GM10248 (cell line): ENCODE results near the gene TSEN15.
"Not testable (repeated sequence)": the region's sequence is repeated elsewhere in the genome, so short reads cannot be mapped to it uniquely, and the experiment has no call there.

ENCODE experiments used
- CTCF ChIA-PET: fragments of 300-600 bp; sonication (Branson Sonifier 250); formaldehyde crosslinking; extraction: SDS; loops from one replicate; lab custom pipeline; 2021; ENCODE audit warnings: antibody characterized with exemption; lab: Yijun Ruan, JAX
- POLR2A ChIA-PET: fragments of 350-650 bp; sonication (Branson Sonifier 250); formaldehyde crosslinking; extraction: SDS; loops from one replicate; lab custom pipeline; 2020; ENCODE audit warnings: antibody characterized with exemption; lab: Yijun Ruan, JAX
- DNase-seq: peaks from one replicate; pipeline ENCODE4 v3.0.0; 2012; ENCODE audit errors: extremely low spot score
- TF ChIP-seq, protein P1 (sequence below): IDR thresholded peaks from 2 replicates; pipeline ENCODE4 v1.5.1; 2012; ENCODE audit warnings: mild to moderate bottlenecking, low read depth; ENCODE audit errors: extremely low read depth, missing control alignments, control extremely low read depth

The TSEN15 gene

DNA sequence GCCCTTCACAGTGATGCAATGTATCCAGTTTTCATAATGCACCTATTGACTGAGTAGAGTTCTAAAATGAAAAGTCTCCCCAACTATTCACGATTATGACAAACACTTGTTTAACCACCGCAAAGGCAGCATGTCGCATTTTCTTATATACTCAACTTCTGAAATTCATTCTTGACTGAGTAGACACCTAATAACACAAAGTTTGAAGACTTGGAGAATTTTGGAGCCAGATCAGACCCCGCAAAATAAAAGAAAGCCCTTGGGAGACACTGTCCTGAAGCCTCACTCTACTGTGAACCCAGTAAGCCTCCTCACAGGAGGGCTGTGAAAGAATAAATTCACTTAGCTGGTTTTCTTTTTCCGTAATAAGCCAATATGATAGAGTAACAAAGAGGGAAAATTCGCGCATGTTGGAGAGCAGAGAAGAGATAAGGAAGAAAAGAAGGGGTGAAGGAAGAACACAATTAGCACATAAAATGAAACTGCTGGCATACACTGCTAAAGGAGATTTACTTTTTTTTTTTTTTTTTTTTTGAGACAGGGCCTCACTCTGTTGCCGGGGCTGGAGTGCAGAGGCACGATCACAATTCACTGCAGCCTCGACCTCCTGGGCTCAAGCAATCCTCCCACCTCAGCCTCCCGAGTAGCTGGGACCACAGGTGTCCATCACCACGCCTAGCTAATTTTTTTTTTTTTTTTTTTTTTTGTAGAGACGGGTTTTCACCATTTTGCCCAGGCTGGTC, 13.5 kb upstream of the TSEN15 start:
- ChIA-PET CTCF (interaction anchor here (0.9 kb wide), 1 partner anchor 9 kb away, joined by 3 read pairs; no protein-coding TSS in a partner anchor), POLR2A (no interaction called here)
- TF ChIP-seq, protein P1, sequence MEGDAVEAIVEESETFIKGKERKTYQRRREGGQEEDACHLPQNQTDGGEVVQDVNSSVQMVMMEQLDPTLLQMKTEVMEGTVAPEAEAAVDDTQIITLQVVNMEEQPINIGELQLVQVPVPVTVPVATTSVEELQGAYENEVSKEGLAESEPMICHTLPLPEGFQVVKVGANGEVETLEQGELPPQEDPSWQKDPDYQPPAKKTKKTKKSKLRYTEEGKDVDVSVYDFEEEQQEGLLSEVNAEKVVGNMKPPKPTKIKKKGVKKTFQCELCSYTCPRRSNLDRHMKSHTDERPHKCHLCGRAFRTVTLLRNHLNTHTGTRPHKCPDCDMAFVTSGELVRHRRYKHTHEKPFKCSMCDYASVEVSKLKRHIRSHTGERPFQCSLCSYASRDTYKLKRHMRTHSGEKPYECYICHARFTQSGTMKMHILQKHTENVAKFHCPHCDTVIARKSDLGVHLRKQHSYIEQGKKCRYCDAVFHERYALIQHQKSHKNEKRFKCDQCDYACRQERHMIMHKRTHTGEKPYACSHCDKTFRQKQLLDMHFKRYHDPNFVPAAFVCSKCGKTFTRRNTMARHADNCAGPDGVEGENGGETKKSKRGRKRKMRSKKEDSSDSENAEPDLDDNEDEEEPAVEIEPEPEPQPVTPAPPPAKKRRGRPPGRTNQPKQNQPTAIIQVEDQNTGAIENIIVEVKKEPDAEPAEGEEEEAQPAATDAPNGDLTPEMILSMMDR: no peak
- DNase-seq: no peak

DNA sequence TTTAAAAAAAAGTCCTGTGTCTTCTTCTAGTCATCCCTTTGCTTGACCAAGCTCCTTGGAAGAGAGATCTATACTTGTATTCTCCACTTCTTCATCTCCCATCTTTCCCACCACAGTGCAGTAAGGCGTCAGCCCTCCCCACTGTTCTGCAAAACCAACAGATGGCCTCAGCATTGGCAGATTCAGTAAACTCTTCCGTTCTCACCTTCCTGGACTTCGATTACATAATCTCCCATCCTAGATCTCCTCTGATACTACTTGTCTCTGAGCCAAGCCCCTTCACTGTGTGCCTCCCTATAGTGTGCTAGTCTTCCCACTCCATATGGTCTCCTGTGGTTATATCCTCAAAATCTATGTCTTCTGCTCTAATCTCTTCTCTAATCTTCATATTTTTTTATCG, 12.4 kb upstream of the TSEN15 start:
- POLR2A ChIA-PET: interaction anchor here (0.7 kb wide), 1 partner anchor 378 kb away, joined by 3 read pairs; no protein-coding TSS in a partner anchor
- CTCF ChIA-PET: interaction anchor here (1.3 to 1.9 kb wide), 2 partner anchors 11 to 13 kb away, joined by 3 to 4 read pairs; partner anchors contain the start of gene TSEN15
- TF ChIP-seq, protein P1: no peak
- DNase-seq: no peak

DNA sequence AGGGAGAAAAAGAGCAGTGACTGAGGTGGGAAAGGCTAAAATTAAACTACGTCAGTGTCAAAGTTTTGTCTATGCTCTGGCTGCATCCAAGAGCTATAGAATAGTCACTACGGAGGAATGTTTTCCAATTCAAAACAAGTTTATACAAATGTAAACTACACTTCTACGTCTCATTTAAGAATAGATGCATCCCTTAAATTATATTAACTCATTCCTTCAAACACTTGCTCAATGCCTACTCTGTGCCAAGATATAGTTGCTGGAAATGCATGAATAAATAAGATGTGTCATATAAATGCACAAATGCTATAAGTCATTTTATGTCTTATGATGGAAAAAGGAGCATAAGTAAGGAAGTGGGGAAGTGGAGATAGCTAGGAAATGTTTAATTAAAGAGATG, 9.8 kb upstream of the TSEN15 start:
- ChIA-PET POLR2A (no interaction called here), CTCF (interaction anchor here (1.2 kb wide), 1 partner anchor 9 kb away, joined by 3 read pairs; no protein-coding TSS in a partner anchor)
- DNase-seq: no peak
- TF ChIP-seq, protein P1: no peak

DNA sequence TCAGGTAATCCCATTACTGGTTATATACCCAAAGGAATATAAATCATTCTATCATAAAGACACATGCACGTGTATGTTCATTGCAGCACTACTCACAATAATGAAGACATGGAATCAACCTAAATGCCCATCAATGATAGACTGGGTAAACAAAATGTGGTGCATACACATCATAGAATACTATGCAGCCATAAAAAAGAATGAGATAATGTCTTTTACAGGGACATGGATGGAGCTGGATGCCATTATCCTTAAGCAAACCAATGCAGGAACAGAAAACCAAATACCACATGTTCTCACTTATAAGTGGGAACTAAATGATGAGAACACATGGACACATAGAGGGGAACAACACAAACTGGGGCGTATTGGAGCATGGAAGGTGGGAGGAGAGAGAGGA, 8.2 kb upstream of the TSEN15 start:
- DNase-seq, POLR2A ChIA-PET: not testable (repeated sequence)
- CTCF ChIA-PET: interaction anchor here (1.0 to 1.2 kb wide), 2 partner anchors 9 to 387 kb away, joined by 3 read pairs; no protein-coding TSS in a partner anchor

DNA sequence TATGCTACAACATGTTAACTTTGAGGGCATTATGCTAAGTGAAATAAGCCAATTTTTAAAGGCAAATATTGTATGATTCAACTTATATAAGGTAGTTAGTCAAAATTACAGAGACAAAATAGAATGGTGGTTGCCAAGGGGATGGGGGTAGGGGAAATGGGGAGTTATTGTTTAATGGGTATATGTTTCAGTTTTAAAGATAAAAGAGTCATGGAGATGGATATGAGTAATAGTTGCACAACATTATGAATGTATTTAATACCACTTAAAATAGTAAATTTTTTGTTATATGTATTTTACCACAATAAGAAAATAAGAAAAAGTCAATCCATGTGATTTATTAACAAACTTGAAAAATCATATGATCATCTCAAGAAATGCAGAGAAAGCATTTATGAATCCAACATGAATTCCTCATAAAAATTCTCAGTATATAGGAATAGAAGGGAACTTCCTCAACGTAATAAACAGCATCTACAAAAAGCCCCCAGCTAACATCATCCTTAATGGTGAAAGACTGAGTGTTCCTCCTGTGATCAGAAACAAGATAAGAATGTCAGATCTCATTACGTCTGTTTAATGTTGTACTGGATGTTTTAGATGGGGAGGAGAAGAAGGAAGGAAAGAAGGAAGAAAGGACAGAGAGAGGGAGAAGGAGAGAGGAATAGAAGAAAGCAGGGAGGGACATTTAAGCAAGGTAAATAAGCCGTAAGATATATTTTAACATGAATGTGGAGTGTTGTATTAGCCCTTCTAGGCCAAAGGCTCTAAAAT, 6.7 kb upstream of the TSEN15 start:
- CTCF ChIA-PET: interaction anchor here (1.2 kb wide), 1 partner anchor 10 kb away, joined by 3 read pairs; no protein-coding TSS in a partner anchor

DNA sequence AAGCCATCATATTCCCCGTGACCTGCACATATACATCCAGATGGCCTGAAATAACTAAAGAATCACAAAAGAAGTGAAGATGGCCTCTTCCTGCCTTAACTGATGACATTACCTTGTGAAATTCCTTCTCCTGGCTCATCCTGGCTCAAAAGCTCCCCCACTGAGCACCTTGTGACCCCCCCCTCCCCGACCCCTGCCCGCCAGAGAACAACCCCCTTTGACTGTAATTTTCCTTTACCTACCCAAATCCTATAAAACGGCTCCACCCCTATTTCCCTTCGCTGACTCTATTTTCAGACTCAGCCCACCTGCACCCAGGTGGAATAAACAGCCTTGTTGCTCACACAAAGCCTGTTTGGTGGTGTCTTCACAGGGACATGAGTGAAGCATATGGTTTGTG, 4.0 kb upstream of the TSEN15 start:
- CTCF ChIA-PET, DNase-seq, POLR2A ChIA-PET: not testable (repeated sequence)

More for the DNA sequence above, 6.7 kb upstream of the TSEN15 start:
- POLR2A ChIA-PET: no interaction called here
- TF ChIP-seq, protein P1: no peak
- no peak for DNase-seq

DNA sequence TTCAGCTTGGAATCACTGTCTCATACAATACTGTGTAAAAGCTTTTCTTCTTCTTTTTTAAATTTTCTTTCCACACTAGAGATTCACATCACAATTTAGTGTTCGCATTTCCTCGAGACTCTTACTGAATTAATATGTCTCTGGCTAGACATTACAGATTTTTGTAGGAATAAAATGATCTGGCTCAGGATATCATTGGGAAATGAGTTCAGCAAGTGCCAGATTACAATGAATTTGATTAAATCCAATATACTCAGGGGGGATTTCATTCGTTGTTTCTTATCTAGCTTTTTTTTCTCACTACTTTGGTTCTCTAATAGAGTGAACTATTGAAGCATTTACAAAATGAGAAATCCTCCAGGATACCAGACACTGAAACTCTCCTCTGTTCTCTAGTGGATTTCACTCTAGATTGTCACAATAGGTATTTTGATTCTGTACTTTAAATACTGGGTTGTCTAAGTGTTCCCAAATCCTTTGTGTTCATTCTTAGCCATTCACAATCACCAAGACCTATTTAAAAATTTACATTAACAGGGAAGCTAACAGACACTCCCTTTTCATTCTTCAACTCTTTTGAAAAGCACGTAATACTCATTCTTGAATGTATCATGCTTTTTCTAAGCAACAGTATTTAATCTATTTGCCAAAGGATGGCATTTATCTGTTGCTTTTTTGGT, 2.8 kb upstream of the TSEN15 start:
- ChIA-PET POLR2A (no interaction called here), CTCF (interaction anchor here (0.6 to 1.0 kb wide), 2 partner anchors 8 to 16 kb away, joined by 3 read pairs; no protein-coding TSS in a partner anchor)
- TF ChIP-seq, protein P1: no peak
- DNase-seq: no peak
